Activated T-helper 2 cell treated with anti-CD3 and anti-CD28 coated beads, Interferon-gamma antibody, Interleukin-2, Interleukin-4, amounts not matched to agents 10 μg/mL and 5 μg/mL and 100 μg/mL, durations not matched to agents 14 hours and 24 hours and 36 hours (primary cell): ENCODE data around the gene CEPT1. TPM values are rescaled to one million over a fixed set of nuclear protein-coding genes. Genes with fewer than 3 reads are reported as not detected.

ENCODE experiments used
- DNase-seq: peaks from one replicate; pipeline ENCODE4 v3.0.0; 2021; ENCODE audit warnings: low spot score
- H3K27ac Mint-ChIP-seq: one replicate; pipeline ENCODE4 v1.8.0; 2021; ENCODE audit warnings: mixed read lengths
- H3K27me3 Mint-ChIP-seq: one replicate; pipeline ENCODE4 v1.8.0; 2021; ENCODE audit warnings: low read depth, mixed read lengths
- H3K36me3 Mint-ChIP-seq: one replicate; pipeline ENCODE4 v1.8.0; 2021; ENCODE audit warnings: low read depth, mixed read lengths
- H3K4me1 Mint-ChIP-seq: one replicate; pipeline ENCODE4 v1.8.0; 2021; ENCODE audit warnings: low read depth, mixed read lengths
- H3K4me3 Mint-ChIP-seq: one replicate; pipeline ENCODE4 v1.8.0; 2021; ENCODE audit warnings: low read depth, mild to moderate bottlenecking, moderate library complexity, mixed read lengths
- H3K9me3 Mint-ChIP-seq: one replicate; pipeline ENCODE4 v1.8.0; 2021; ENCODE audit warnings: mixed read lengths
- intact Hi-C: fragments of 100-400 bp; cut with micrococcal nuclease; formaldehyde crosslinking; loops from one replicate; pipeline ENCODE4 v1.15.1; 2023
- total RNA-seq: library from RNA; stranded (reverse); gene quantifications from 2 replicates; pipeline ENCODE4 v1.2.3, GENCODE V29; 2022

Gene CEPT1
- total RNA-seq, 1 donor from 2014 or later = 34.8 TPM

DNA sequence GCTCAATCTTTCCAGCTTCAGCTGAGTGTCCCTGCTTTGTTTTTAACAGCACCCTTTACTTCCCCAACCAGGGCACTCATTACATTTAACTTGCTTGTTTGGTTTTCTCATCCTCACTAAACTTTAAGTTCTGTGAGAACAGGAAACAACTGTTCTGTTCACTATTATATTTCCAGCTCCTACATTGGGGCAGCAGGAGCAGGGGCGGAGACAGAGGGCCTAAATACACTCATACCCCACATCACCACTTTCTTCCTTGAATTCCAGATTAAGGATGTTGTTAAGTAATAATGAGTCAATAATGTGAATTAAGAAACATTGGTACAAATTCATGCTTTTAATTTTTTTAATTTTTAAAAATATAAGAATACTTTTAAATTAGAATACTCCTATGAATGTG, 6.2 kb upstream of the CEPT1 start:
- Mint-ChIP-seq H3K9me3 (no peaks in the 10 kb centered on the region), H3K27ac (peak overlapping the region; percentile 14), H3K4me3 (no peak overlapping the region), H3K27me3 (no peaks in the 10 kb centered on the region), H3K4me1 (peaks cover 29% of the 10 kb centered on the region), H3K36me3 (peaks cover 61% of the 10 kb centered on the region)
- DNase-seq = no peak
- intact Hi-C loops = no loop called here

DNA sequence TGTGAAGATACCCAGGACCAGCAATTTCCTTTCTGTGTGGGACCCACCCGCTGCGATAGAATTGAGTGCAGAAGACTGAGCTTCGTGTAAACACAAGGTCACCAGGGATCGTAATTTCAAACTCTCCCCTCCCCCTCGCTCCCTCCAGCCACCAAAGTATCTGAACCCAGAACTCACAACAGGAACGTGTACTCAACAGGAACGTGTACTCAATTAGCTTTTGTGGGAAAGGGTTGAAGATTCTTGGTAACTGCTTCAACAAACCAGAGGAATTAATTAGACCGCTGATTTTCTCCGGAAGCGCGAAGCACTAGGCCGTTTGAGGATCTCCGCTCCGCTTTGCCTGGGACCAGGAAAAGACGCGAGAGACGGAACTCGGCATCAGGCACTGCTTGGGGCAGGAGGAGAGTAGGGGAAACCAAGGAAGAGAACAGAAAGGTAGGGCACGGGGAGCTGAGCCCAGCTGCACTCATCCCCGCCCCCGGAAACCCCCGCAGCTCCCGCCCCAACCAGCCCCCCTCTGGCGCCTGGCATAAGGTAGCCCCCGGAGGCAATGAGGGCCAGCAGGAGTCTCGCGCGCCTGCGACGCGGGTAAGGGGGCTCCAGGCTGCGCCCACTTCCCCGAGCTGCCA, 583 bp upstream of the CEPT1 start:
- no peaks in the 10 kb centered on the region for H3K9me3 Mint-ChIP-seq
- H3K27ac Mint-ChIP-seq = peak overlapping the region; percentile 92
- DNase-seq = peak; percentile 24
- H3K4me1 Mint-ChIP-seq = peaks cover 36% of the 10 kb centered on the region
- intact Hi-C loops = no loop called here
- no peaks in the 10 kb centered on the region for H3K27me3 Mint-ChIP-seq
- peak overlapping the region; percentile 96 for H3K4me3 Mint-ChIP-seq
- H3K36me3 Mint-ChIP-seq = peaks cover 33% of the 10 kb centered on the region

DNA sequence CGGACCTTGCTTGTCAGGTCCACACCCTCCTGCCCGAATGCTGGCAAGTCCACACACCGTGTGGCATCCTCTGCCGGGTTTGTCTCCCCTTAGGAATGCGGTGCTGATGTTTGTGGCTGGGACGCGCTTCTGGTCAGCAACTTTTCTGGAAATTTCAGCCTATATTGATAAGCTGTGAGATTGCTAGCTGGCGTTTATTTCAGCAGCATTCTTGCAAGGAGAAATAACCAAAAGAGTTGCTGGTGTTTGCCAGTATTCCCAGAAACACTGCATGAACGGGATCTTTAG, 601 bp downstream of the CEPT1 start:
- H3K4me1 Mint-ChIP-seq = peaks cover 35% of the 10 kb centered on the region

GRCh38 chr1:111141245-111142220, 1.5 kb downstream of the CEPT1 start:
- Mint-ChIP-seq H3K4me1 (peaks cover 43% of the 10 kb centered on the region), H3K27me3 (no peaks in the 10 kb centered on the region), H3K9me3 (no peaks in the 10 kb centered on the region), H3K36me3 (peaks cover 26% of the 10 kb centered on the region), H3K4me3 (peak overlapping the region; percentile 96), H3K27ac (peak overlapping the region; percentile 33)
- DNase-seq = no peak
- intact Hi-C loops = loop anchor here (2.0 to 10.0 kb wide), 5 partner anchors 55 to 507 kb away; partner anchors contain the start of gene KCNA3

More for the DNA sequence above, 601 bp downstream of the CEPT1 start:
- H3K4me3 Mint-ChIP-seq = peak overlapping the region; percentile 96
- DNase-seq = no peak
- peak overlapping the region; percentile 92 for H3K27ac Mint-ChIP-seq
- no peaks in the 10 kb centered on the region for H3K27me3 Mint-ChIP-seq
- intact Hi-C loops = loop anchor here (1.0 to 10.0 kb wide), 7 partner anchors 56 to 506 kb away; partner anchors contain the start of genes ATP5PB, KCNA3, LRIF1 and WDR77
- H3K36me3 Mint-ChIP-seq = peaks cover 25% of the 10 kb centered on the region
- no peaks in the 10 kb centered on the region for H3K9me3 Mint-ChIP-seq

DNA sequence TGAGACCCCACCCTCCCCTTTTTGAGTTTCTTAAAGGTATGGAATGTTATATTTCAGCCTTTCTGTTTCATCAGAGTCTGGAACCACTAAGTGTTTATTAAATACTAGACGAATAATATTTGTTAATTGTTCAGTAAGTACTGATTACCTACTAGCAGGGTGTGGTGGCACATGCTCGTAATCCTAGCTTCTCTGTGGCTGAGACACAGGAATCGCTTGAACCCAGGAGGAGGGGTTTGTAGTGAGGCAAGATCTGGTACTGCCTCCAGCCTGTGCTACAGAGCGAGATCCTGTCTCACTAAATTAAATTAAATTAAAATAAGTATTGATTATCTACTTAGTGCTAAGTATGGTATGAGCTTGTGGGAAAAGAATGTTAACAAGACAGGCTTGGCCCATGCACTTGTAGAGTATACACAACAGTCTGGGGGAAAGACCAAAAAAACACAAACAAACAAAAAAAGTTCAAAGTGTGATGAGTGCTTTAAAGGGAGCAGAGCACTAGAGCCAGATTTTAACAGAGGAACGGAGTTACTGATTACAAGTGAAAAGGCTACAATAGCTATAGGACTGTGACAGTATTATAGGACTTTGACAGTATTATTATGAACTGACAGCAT, 2.4 kb downstream of the CEPT1 start:
- Mint-ChIP-seq H3K27ac (no peak overlapping the region), H3K27me3 (no peaks in the 10 kb centered on the region), H3K9me3 (no peaks in the 10 kb centered on the region), H3K36me3 (peaks cover 24% of the 10 kb centered on the region), H3K4me3 (no peak overlapping the region), H3K4me1 (peaks cover 49% of the 10 kb centered on the region)
- intact Hi-C loops = loop anchor here (5.0 to 10.0 kb wide), 3 partner anchors 260 to 508 kb away; partner anchors contain the start of gene KCNA3
- no peak for DNase-seq

DNA sequence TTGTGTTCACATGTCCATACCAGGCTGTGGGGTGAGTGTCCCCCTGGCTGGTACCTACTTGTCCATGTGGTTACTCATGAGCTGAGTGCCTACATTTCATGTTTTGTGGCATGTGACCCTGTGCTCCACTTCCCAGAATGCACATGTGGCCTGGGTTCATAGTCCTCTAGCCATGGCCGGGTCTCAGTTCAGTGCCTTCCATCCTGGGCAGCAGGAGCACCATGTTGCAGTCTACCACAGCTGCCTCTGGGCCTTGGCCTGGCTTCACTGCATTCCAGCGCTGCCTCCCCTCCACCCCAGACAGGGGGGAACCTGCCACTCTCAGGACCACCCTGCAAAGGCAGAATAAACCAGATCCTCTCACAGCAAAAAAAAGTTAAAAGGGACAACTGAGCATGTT, 5.5 kb downstream of the CEPT1 start:
- intact Hi-C loops = loop anchor here (10.0 kb wide), 2 partner anchors 471 to 511 kb away; partner anchors contain the start of gene KCNA3
- no peak for DNase-seq
- Mint-ChIP-seq H3K27me3 (no peaks in the 10 kb centered on the region), H3K36me3 (peaks cover 39% of the 10 kb centered on the region), H3K4me1 (peaks cover 53% of the 10 kb centered on the region), H3K4me3 (no peak overlapping the region), H3K9me3 (no peaks in the 10 kb centered on the region), H3K27ac (no peak overlapping the region)

- H3K27me3 Mint-ChIP-seq = no peaks in the 10 kb centered on the region
- no peaks in the 10 kb centered on the region for H3K9me3 Mint-ChIP-seq
- peaks cover 51% of the 10 kb centered on the region for H3K4me1 Mint-ChIP-seq
- H3K27ac Mint-ChIP-seq = peak overlapping the region; percentile 43
- peaks cover 41% of the 10 kb centered on the region for H3K36me3 Mint-ChIP-seq
- H3K4me3 Mint-ChIP-seq = no peak overlapping the region
- intact Hi-C loops = loop anchor here (10.0 kb wide), 2 partner anchors 471 to 511 kb away; partner anchors contain the start of gene KCNA3
- DNase-seq = no peak
Observed at GRCh38 chr1:111145963-111146768, 6.1 kb downstream of the CEPT1 start.

- H3K4me3 Mint-ChIP-seq = no peak overlapping the region
- H3K27me3 Mint-ChIP-seq = no peaks in the 10 kb centered on the region
- no peak for DNase-seq
- H3K36me3 Mint-ChIP-seq = peaks cover 57% of the 10 kb centered on the region
- H3K9me3 Mint-ChIP-seq = no peaks in the 10 kb centered on the region
- H3K27ac Mint-ChIP-seq = no peak overlapping the region
- intact Hi-C loops = loop anchor here (10.0 kb wide), 2 partner anchors 473 to 513 kb away; partner anchors contain the start of gene KCNA3
- H3K4me1 Mint-ChIP-seq = peaks cover 51% of the 10 kb centered on the region
Observed at GRCh38 chr1:111147948-111148347, 7.9 kb downstream of the CEPT1 start.

DNA sequence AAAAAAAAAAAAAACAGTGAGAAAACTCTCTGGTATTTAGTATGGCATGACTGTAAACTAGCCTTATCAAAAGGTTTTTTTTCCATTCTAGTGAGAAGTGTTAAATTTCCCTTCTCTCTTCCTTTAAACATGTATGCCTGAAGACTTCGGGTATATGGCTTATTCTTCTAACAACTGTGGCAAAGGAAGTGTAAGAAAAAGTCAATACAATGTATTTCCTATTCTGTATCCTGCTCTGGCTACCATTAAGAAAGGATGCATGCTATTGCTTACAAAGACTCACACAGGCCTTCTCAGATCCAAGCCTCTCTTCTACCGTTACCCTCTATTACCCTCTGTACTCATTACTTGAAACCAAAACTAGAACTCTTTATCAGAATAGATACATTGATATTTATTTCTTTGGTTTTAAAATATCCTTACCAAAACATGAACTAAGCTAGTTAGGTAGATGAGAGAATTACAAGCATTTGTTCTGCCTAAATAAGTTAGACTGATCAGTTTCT, 8.4 kb downstream of the CEPT1 start:
- DNase-seq = no peak
- Mint-ChIP-seq H3K4me1 (peaks cover 50% of the 10 kb centered on the region), H3K27ac (no peak overlapping the region), H3K27me3 (no peaks in the 10 kb centered on the region), H3K4me3 (no peak overlapping the region), H3K36me3 (peaks cover 62% of the 10 kb centered on the region), H3K9me3 (no peaks in the 10 kb centered on the region)
- intact Hi-C loops = loop anchor here (10.0 kb wide), 2 partner anchors 474 to 514 kb away; partner anchors contain the start of gene KCNA3

GRCh38 chr1:111151838-111152237, 11.8 kb downstream of the CEPT1 start:
- Mint-ChIP-seq H3K27me3 (no peaks in the 10 kb centered on the region), H3K27ac (no peak overlapping the region), H3K4me1 (peaks cover 56% of the 10 kb centered on the region), H3K4me3 (no peak overlapping the region), H3K9me3 (no peaks in the 10 kb centered on the region), H3K36me3 (peaks cover 77% of the 10 kb centered on the region)
- intact Hi-C loops = no loop called here
- DNase-seq = no peak

- no peak overlapping the region for H3K27ac Mint-ChIP-seq
- H3K4me3 Mint-ChIP-seq = no peak overlapping the region
- DNase-seq = no peak
- H3K36me3 Mint-ChIP-seq = peaks cover 73% of the 10 kb centered on the region
- H3K4me1 Mint-ChIP-seq = peaks cover 49% of the 10 kb centered on the region
- no peaks in the 10 kb centered on the region for H3K27me3 Mint-ChIP-seq
- intact Hi-C loops = no loop called here
- H3K9me3 Mint-ChIP-seq = no peaks in the 10 kb centered on the region
Observed at GRCh38 chr1:111154021-111154999, 14.3 kb downstream of the CEPT1 start.
